WTC11 (cell line): ENCODE measurements around the gene GABRB3. TPM values are rescaled to one million over a fixed set of nuclear protein-coding genes. Genes with fewer than 3 reads are reported as not detected.

Experiments
- ATAC-seq: fragments of 200-7000 bp; cut with Tn5 transposase; 2 replicates; pipeline ENCODE4 v1.10.0; 2021; ENCODE audit warnings: mild to moderate bottlenecking, moderate library complexity
- CTCF ChIA-PET: fragments of 300-600 bp; sonication (Branson Sonifier 250); formaldehyde crosslinking; loops from one replicate; lab custom pipeline; 2021; ENCODE audit warnings: antibody characterized with exemption; lab: Charles Lee
- POLR2A ChIA-PET: fragments of 350-600 bp; sonication (Branson Sonifier 250); formaldehyde crosslinking; loops from one replicate; lab custom pipeline; 2021; ENCODE audit warnings: antibody characterized with exemption; lab: Charles Lee
- DNase-seq: peaks from one replicate; pipeline ENCODE4 v3.0.0; 2021; ENCODE audit warnings: low spot score
- H3K27ac Mint-ChIP-seq: 2 replicates; pipeline ENCODE4 v1.8.0; 2021; ENCODE audit warnings: mixed read lengths
- H3K27me3 Mint-ChIP-seq: 2 replicates; pipeline ENCODE4 v1.8.0; 2021; ENCODE audit warnings: low read depth, mild to moderate bottlenecking, moderate library complexity, mixed read lengths
- H3K36me3 Mint-ChIP-seq: 2 replicates; pipeline ENCODE4 v1.8.0; 2021; ENCODE audit warnings: mixed read lengths
- H3K4me1 Mint-ChIP-seq: 2 replicates; pipeline ENCODE4 v1.8.0; 2022; ENCODE audit warnings: mixed read lengths
- H3K4me3 Mint-ChIP-seq: 2 replicates; pipeline ENCODE4 v1.8.0; 2021; ENCODE audit warnings: mild to moderate bottlenecking, moderate library complexity, mixed read lengths
- H3K9me3 Mint-ChIP-seq: 2 replicates; pipeline ENCODE4 v1.8.0; 2021; ENCODE audit warnings: mixed read lengths
- AR ChIP-seq: fragments of 250-450 bp; sonication (Bioruptor Pico); IDR thresholded peaks from 2 replicates; pipeline ENCODE4 v1.9.0; 2021; ENCODE audit warnings: mild to moderate bottlenecking
- ATF2 ChIP-seq: sonication (generic); formaldehyde crosslinking; IDR thresholded peaks from 2 replicates; pipeline ENCODE4 v1.8.1; 2022; ENCODE audit warnings: low read depth, missing genetic modification reagents, borderline replicate concordance
- ATF6 ChIP-seq: sonication (generic); formaldehyde crosslinking; IDR thresholded peaks from 2 replicates; pipeline ENCODE4 v1.8.1; 2023; ENCODE audit warnings: mild to moderate bottlenecking, missing genetic modification reagents
- HMGA2 ChIP-seq: fragments of 250-450 bp; sonication (Bioruptor Pico); IDR thresholded peaks from 2 replicates; pipeline ENCODE4 v1.4.0; 2021; ENCODE audit warnings: mild to moderate bottlenecking, moderate library complexity
- HMGXB4 ChIP-seq: sonication (generic); formaldehyde crosslinking; IDR thresholded peaks from 2 replicates; pipeline ENCODE4 v1.8.1; 2023; ENCODE audit warnings: mild to moderate bottlenecking, moderate library complexity, missing genetic modification reagents
- MAX ChIP-seq: sonication (generic); formaldehyde crosslinking; IDR thresholded peaks from 2 replicates; pipeline ENCODE4 v1.8.0; 2022; ENCODE audit warnings: mild to moderate bottlenecking, missing genetic modification reagents
- MYBL2 ChIP-seq: sonication (generic); formaldehyde crosslinking; IDR thresholded peaks from 2 replicates; pipeline ENCODE4 v1.8.1; 2023; ENCODE audit warnings: mild to moderate bottlenecking, moderate library complexity, missing genetic modification reagents
- NFATC4 ChIP-seq: fragments of 250-450 bp; sonication (Bioruptor Pico); IDR thresholded peaks from 2 replicates; pipeline ENCODE4 v1.9.0; 2021; ENCODE audit warnings: mild to moderate bottlenecking
- NR3C1 ChIP-seq: sonication (generic); formaldehyde crosslinking; conservative IDR thresholded peaks from 2 replicates; pipeline ENCODE4 v1.8.1; 2023; ENCODE audit warnings: low read depth, mild to moderate bottlenecking, missing genetic modification reagents
- OVOL2 ChIP-seq: fragments of 250-450 bp; sonication (Bioruptor Pico); IDR thresholded peaks from 2 replicates; pipeline ENCODE4 v1.9.0; 2021; ENCODE audit warnings: mild to moderate bottlenecking, borderline replicate concordance
- SMAD4 ChIP-seq: sonication (generic); formaldehyde crosslinking; IDR thresholded peaks from 2 replicates; pipeline ENCODE4 v1.8.0; 2022; ENCODE audit warnings: mild to moderate bottlenecking, missing genetic modification reagents
- USF2 ChIP-seq: sonication (generic); formaldehyde crosslinking; IDR thresholded peaks from 2 replicates; pipeline ENCODE4 v1.8.1; 2023; ENCODE audit warnings: mild to moderate bottlenecking, missing genetic modification reagents, moderate library complexity
- ZNF121 ChIP-seq: sonication (generic); formaldehyde crosslinking; IDR thresholded peaks from 2 replicates; pipeline ENCODE4 v1.8.0; 2023; ENCODE audit warnings: missing genetic modification reagents
- ZNF416 ChIP-seq: fragments of 250-450 bp; sonication (Bioruptor Pico); IDR thresholded peaks from 2 replicates; pipeline ENCODE4 v1.9.0; 2021; ENCODE audit warnings: mild to moderate bottlenecking, inconsistent platforms
- ZNF423 ChIP-seq: fragments of 250-450 bp; sonication (Bioruptor Pico); IDR thresholded peaks from 2 replicates; pipeline ENCODE4 v2.1.2; 2022; ENCODE audit warnings: mild to moderate bottlenecking, moderate library complexity
- total RNA-seq: library from RNA; stranded (reverse); gene quantifications from 3 replicates; pipeline ENCODE4 v1.2.3, GENCODE V29; 2021
- TF ChIP-seq, protein P1 (sequence below): sonication (generic); formaldehyde crosslinking; IDR thresholded peaks from 2 replicates; pipeline ENCODE4 v1.8.1; 2022; ENCODE audit warnings: missing genetic modification reagents, borderline replicate concordance
- TF ChIP-seq, protein P2 (sequence below): sonication (generic); formaldehyde crosslinking; IDR thresholded peaks from 2 replicates; pipeline ENCODE4 v1.8.1; 2023; ENCODE audit warnings: mild to moderate bottlenecking, missing genetic modification reagents, borderline replicate concordance

GABRB3 gene
- total RNA-seq, 1 experiment from 2014 or later = 203 TPM

- DNase-seq (no peak), ATAC-seq (no peak)
- H3K27me3 Mint-ChIP-seq = no peaks in the 10 kb centered on the region
- peaks cover 23% of the 10 kb centered on the region for H3K9me3 Mint-ChIP-seq
- no peak overlapping the region for H3K27ac Mint-ChIP-seq
- TF ChIP-seq MYBL2 (no peak), USF2 (CRISPR knock-in tag) (no peak), HMGA2 (no peak), NR3C1 (CRISPR knock-in tag) (no peak), ATF6 (no peak), ZNF423 (CRISPR knock-in tag) (no peak), AR (no peak), OVOL2 (no peak), SMAD4 (CRISPR knock-in tag) (no peak), MAX (CRISPR knock-in tag) (no peak), HMGXB4 (CRISPR knock-in tag) (no peak), NFATC4 (CRISPR knock-in tag) (no peak)
- TF ChIP-seq, protein P1, sequence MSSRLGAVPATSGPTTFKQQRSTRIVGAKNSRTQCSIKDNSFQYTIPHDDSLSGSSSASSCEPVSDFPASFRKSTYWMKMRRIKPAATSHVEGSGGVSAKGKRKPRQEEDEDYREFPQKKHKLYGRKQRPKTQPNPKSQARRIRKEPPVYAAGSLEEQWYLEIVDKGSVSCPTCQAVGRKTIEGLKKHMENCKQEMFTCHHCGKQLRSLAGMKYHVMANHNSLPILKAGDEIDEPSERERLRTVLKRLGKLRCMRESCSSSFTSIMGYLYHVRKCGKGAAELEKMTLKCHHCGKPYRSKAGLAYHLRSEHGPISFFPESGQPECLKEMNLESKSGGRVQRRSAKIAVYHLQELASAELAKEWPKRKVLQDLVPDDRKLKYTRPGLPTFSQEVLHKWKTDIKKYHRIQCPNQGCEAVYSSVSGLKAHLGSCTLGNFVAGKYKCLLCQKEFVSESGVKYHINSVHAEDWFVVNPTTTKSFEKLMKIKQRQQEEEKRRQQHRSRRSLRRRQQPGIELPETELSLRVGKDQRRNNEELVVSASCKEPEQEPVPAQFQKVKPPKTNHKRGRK (CRISPR knock-in tag) = no peak
- ChIA-PET POLR2A (no interaction called here), CTCF (no interaction called here)
- no peak overlapping the region for H3K4me3 Mint-ChIP-seq
- H3K36me3 Mint-ChIP-seq = peaks cover 31% of the 10 kb centered on the region
- H3K4me1 Mint-ChIP-seq = peaks cover 76% of the 10 kb centered on the region
Observed at GRCh38 chr15:26648676-26649075, 124.2 kb downstream of the GABRB3 start.

DNA sequence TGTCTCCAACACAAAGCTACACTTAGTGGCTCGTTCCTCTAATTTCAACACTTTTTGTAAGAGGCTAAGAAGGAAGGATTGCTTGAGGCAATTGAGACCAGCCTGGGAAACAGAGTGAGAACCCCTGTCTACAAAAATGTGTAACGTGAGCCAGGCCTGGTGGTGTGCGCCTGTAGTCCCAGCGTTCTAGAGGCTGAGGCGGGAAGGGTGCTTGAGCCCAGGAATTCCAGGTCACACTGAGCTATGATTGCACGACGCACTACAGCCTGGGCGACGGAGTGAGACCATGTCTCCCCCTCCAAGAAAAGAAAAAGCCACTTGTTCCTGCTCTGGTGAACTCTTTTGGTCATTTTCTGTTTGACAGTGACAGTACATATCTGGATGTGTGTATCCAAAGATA, 127.9 kb downstream of the GABRB3 start:
- TF ChIP-seq ZNF121 (CRISPR knock-in tag) (no peak), ATF2 (CRISPR knock-in tag) (no peak), ZNF416 (CRISPR knock-in tag) (no peak)
- TF ChIP-seq, protein P2, sequence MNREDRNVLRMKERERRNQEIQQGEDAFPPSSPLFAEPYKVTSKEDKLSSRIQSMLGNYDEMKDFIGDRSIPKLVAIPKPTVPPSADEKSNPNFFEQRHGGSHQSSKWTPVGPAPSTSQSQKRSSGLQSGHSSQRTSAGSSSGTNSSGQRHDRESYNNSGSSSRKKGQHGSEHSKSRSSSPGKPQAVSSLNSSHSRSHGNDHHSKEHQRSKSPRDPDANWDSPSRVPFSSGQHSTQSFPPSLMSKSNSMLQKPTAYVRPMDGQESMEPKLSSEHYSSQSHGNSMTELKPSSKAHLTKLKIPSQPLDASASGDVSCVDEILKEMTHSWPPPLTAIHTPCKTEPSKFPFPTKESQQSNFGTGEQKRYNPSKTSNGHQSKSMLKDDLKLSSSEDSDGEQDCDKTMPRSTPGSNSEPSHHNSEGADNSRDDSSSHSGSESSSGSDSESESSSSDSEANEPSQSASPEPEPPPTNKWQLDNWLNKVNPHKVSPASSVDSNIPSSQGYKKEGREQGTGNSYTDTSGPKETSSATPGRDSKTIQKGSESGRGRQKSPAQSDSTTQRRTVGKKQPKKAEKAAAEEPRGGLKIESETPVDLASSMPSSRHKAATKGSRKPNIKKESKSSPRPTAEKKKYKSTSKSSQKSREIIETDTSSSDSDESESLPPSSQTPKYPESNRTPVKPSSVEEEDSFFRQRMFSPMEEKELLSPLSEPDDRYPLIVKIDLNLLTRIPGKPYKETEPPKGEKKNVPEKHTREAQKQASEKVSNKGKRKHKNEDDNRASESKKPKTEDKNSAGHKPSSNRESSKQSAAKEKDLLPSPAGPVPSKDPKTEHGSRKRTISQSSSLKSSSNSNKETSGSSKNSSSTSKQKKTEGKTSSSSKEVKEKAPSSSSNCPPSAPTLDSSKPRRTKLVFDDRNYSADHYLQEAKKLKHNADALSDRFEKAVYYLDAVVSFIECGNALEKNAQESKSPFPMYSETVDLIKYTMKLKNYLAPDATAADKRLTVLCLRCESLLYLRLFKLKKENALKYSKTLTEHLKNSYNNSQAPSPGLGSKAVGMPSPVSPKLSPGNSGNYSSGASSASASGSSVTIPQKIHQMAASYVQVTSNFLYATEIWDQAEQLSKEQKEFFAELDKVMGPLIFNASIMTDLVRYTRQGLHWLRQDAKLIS (CRISPR knock-in tag) = no peak
- peaks cover 22% of the 10 kb centered on the region for H3K36me3 Mint-ChIP-seq
- no peak overlapping the region for H3K27ac Mint-ChIP-seq
- ChIA-PET CTCF (no interaction called here), POLR2A (no interaction called here)
- no peak overlapping the region for H3K4me3 Mint-ChIP-seq
- ATAC-seq = no peak
- H3K4me1 Mint-ChIP-seq = peaks cover 61% of the 10 kb centered on the region
- H3K9me3 Mint-ChIP-seq = peaks cover 11% of the 10 kb centered on the region
- DNase-seq = no peak
- H3K27me3 Mint-ChIP-seq = no peaks in the 10 kb centered on the region
